ENCODE data around the gene ACBD4.

DNA sequence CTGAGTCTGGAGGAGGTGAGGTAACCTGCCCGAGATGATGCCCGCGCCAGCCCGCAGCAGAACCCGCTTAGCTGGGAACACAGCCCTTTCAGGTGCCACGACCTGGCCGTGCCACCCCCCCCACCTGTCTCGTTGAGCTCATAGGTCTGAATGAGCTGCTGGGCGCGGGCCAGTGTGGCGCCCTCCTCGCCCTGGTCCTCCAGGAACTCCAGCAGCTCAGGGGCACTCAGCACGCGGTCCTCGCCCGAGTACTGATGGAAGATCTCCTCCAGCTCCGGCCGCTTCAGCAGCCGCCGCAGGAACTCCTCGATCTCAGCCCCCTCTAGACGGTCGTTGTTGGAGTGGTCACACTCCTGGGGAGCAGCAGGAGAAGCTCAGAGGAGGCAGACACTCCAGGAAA is 16.8 kb upstream of the ACBD4 start:
- TF ChIP-seq ZNF337 (CRISPR knock-in tag; IDR thresholded peaks at IDR 0.05; ENCODE audit: borderline replicate concordance, low read depth) (no peak), MYC (CRISPR knock-in tag; IDR thresholded peaks at IDR 0.05; ENCODE audit: borderline replicate concordance) (no peak), POLR2A (IDR thresholded peaks at IDR 0.05; ENCODE audit: insufficient read depth in 1 of 2, low read depth in 2 of 2, low read length in 2 of 2) (no peak), JDP2 (CRISPR knock-in tag; IDR thresholded peaks at IDR 0.05; ENCODE audit: borderline replicate concordance) (no peak), ZNF230 (CRISPR knock-in tag; IDR thresholded peaks at IDR 0.05) (no peak), YEATS2 (CRISPR knock-in tag; IDR thresholded peaks at IDR 0.05; ENCODE audit: borderline replicate concordance) (no peak), ZNF839 (CRISPR knock-in tag; IDR thresholded peaks at IDR 0.05; ENCODE audit: borderline replicate concordance) (no peak), NR3C1 (CRISPR knock-in tag; IDR thresholded peaks at IDR 0.05) (no peak), MIER3 (CRISPR knock-in tag; IDR thresholded peaks at IDR 0.05; ENCODE audit: borderline replicate concordance) (no peak)
- TF ChIP-seq, protein P1, sequence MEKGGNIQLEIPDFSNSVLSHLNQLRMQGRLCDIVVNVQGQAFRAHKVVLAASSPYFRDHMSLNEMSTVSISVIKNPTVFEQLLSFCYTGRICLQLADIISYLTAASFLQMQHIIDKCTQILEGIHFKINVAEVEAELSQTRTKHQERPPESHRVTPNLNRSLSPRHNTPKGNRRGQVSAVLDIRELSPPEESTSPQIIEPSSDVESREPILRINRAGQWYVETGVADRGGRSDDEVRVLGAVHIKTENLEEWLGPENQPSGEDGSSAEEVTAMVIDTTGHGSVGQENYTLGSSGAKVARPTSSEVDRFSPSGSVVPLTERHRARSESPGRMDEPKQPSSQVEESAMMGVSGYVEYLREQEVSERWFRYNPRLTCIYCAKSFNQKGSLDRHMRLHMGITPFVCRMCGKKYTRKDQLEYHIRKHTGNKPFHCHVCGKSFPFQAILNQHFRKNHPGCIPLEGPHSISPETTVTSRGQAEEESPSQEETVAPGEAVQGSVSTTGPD (CRISPR knock-in tag; IDR thresholded peaks at IDR 0.05): no peak
- TF ChIP-seq, protein P2, sequence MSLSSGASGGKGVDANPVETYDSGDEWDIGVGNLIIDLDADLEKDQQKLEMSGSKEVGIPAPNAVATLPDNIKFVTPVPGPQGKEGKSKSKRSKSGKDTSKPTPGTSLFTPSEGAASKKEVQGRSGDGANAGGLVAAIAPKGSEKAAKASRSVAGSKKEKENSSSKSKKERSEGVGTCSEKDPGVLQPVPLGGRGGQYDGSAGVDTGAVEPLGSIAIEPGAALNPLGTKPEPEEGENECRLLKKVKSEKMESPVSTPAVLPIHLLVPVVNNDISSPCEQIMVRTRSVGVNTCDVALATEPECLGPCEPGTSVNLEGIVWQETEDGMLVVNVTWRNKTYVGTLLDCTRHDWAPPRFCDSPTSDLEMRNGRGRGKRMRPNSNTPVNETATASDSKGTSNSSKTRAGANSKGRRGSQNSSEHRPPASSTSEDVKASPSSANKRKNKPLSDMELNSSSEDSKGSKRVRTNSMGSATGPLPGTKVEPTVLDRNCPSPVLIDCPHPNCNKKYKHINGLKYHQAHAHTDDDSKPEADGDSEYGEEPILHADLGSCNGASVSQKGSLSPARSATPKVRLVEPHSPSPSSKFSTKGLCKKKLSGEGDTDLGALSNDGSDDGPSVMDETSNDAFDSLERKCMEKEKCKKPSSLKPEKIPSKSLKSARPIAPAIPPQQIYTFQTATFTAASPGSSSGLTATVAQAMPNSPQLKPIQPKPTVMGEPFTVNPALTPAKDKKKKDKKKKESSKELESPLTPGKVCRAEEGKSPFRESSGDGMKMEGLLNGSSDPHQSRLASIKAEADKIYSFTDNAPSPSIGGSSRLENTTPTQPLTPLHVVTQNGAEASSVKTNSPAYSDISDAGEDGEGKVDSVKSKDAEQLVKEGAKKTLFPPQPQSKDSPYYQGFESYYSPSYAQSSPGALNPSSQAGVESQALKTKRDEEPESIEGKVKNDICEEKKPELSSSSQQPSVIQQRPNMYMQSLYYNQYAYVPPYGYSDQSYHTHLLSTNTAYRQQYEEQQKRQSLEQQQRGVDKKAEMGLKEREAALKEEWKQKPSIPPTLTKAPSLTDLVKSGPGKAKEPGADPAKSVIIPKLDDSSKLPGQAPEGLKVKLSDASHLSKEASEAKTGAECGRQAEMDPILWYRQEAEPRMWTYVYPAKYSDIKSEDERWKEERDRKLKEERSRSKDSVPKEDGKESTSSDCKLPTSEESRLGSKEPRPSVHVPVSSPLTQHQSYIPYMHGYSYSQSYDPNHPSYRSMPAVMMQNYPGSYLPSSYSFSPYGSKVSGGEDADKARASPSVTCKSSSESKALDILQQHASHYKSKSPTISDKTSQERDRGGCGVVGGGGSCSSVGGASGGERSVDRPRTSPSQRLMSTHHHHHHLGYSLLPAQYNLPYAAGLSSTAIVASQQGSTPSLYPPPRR (CRISPR knock-in tag; IDR thresholded peaks at IDR 0.05; ENCODE audit: borderline replicate concordance): no peak
- TF ChIP-seq, protein P3, sequence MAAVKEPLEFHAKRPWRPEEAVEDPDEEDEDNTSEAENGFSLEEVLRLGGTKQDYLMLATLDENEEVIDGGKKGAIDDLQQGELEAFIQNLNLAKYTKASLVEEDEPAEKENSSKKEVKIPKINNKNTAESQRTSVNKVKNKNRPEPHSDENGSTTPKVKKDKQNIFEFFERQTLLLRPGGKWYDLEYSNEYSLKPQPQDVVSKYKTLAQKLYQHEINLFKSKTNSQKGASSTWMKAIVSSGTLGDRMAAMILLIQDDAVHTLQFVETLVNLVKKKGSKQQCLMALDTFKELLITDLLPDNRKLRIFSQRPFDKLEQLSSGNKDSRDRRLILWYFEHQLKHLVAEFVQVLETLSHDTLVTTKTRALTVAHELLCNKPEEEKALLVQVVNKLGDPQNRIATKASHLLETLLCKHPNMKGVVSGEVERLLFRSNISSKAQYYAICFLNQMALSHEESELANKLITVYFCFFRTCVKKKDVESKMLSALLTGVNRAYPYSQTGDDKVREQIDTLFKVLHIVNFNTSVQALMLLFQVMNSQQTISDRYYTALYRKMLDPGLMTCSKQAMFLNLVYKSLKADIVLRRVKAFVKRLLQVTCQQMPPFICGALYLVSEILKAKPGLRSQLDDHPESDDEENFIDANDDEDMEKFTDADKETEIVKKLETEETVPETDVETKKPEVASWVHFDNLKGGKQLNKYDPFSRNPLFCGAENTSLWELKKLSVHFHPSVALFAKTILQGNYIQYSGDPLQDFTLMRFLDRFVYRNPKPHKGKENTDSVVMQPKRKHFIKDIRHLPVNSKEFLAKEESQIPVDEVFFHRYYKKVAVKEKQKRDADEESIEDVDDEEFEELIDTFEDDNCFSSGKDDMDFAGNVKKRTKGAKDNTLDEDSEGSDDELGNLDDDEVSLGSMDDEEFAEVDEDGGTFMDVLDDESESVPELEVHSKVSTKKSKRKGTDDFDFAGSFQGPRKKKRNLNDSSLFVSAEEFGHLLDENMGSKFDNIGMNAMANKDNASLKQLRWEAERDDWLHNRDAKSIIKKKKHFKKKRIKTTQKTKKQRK (IDR thresholded peaks at IDR 0.05; ENCODE audit: low read length): no peak
- TF ChIP-seq, protein P4, sequence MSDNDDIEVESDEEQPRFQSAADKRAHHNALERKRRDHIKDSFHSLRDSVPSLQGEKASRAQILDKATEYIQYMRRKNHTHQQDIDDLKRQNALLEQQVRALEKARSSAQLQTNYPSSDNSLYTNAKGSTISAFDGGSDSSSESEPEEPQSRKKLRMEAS (IDR thresholded peaks at IDR 0.05): no peak
- TF ChIP-seq, protein P5, sequence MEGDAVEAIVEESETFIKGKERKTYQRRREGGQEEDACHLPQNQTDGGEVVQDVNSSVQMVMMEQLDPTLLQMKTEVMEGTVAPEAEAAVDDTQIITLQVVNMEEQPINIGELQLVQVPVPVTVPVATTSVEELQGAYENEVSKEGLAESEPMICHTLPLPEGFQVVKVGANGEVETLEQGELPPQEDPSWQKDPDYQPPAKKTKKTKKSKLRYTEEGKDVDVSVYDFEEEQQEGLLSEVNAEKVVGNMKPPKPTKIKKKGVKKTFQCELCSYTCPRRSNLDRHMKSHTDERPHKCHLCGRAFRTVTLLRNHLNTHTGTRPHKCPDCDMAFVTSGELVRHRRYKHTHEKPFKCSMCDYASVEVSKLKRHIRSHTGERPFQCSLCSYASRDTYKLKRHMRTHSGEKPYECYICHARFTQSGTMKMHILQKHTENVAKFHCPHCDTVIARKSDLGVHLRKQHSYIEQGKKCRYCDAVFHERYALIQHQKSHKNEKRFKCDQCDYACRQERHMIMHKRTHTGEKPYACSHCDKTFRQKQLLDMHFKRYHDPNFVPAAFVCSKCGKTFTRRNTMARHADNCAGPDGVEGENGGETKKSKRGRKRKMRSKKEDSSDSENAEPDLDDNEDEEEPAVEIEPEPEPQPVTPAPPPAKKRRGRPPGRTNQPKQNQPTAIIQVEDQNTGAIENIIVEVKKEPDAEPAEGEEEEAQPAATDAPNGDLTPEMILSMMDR (CRISPR knock-in tag; IDR thresholded peaks at IDR 0.05): no peak
